AG04450 (cell line): Measurements from ENCODE around the gene RALBP1. TPM values are rescaled to one million over a fixed set of nuclear protein-coding genes. Genes with fewer than 3 reads are reported as not detected.
"Not testable (repeated sequence)": the region's sequence is repeated elsewhere in the genome, so short reads cannot be mapped to it uniquely, and the experiment has no call there.

ENCODE experiments used
- CTCF ChIA-PET: fragments of 300-600, 350-600 bp; formaldehyde crosslinking; extraction: SDS; loops from one replicate; lab custom pipeline; 2022; ENCODE audit warnings: antibody characterized with exemption, inconsistent platforms; lab: Charles Lee
- POLR2A ChIA-PET: fragments of 350-600 bp; formaldehyde crosslinking; extraction: SDS; loops from one replicate; lab custom pipeline; 2021; ENCODE audit warnings: antibody characterized with exemption, inconsistent platforms; lab: Yijun Ruan, JAX
- DNase-seq: peaks from one replicate; pipeline ENCODE4 v3.0.0-alpha.2; 2011; ENCODE audit warnings: low read depth, low spot score
- H3K27ac ChIP-seq: one replicate; pipeline ENCODE4 v1.5.1; 2012; ENCODE audit warnings: low read depth, low read length, control low read depth
- H3K27me3 ChIP-seq: one replicate; pipeline ENCODE4 v1.6.0; 2012; ENCODE audit warnings: low read length; ENCODE audit not compliant: control insufficient read depth, insufficient read depth
- H3K4me3 ChIP-seq: 2 replicates; pipeline ENCODE4 v1.5.1; 2011; ENCODE audit warnings: mild to moderate bottlenecking, low read depth, low read length, control low read depth
- H3K9me3 ChIP-seq: 2 replicates; pipeline ENCODE4 v1.5.1; 2012; ENCODE audit warnings: low read length; ENCODE audit not compliant: control insufficient read depth, insufficient read depth
- CTCF ChIP-seq: IDR thresholded peaks from 2 replicates; pipeline ENCODE4 v1.5.1; 2011; ENCODE audit warnings: low read depth, low read length, control low read depth, inconsistent platforms
- polyA plus RNA-seq: library from polyadenylated mRNA; depleted of rRNA; stranded (reverse); fragments of >200 nt; gene quantifications from 2 replicates; pipeline ENCODE4 v1.2.3, GENCODE V29; 2011

The RALBP1 gene
- polyA plus RNA-seq, 1 experiment, result 59.8 TPM

DNA sequence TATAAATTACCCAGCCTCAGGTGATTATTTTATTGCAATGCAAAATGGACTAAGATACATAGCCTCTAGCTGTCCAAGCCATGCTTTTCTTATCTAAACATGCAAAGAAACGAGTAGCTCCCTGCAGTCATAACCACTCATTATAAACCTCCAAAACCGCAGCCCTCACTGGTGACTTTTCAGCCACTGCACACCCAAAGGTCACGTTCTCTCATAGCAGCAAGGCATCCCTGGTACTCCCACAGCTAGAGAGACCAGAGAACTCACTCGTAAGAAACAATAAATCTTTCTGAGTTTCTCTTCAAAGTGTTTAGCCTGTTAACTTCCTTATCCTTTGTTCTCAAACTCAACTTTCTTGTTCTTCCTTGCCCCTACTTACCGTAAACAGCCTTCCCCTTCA, 28.5 kb upstream of the RALBP1 start:
- no peak for TF ChIP-seq CTCF
- Histone ChIP-seq H3K4me3 (no peak overlapping the region), H3K27ac (no peak overlapping the region), H3K27me3 (no peaks in the 10 kb centered on the region), H3K9me3 (peaks cover 19% of the 10 kb centered on the region)
- ChIA-PET POLR2A (no interaction called here), CTCF (no interaction called here)
- DNase-seq, result no peak

GRCh38 chr18:9447334-9447733, 28.0 kb upstream of the RALBP1 start:
- no peaks in the 10 kb centered on the region for H3K27me3 ChIP-seq
- H3K27ac ChIP-seq, result no peak overlapping the region
- no peak for TF ChIP-seq CTCF
- DNase-seq, result no peak
- ChIA-PET POLR2A (no interaction called here), CTCF (no interaction called here)
- no peak overlapping the region for H3K4me3 ChIP-seq
- peaks cover 19% of the 10 kb centered on the region for H3K9me3 ChIP-seq

- no peak for TF ChIP-seq CTCF
- no peak overlapping the region for H3K4me3 ChIP-seq
- DNase-seq, result no peak
Measured at GRCh38 chr18:9449600-9450414, 25.5 kb upstream of the RALBP1 start.

DNA sequence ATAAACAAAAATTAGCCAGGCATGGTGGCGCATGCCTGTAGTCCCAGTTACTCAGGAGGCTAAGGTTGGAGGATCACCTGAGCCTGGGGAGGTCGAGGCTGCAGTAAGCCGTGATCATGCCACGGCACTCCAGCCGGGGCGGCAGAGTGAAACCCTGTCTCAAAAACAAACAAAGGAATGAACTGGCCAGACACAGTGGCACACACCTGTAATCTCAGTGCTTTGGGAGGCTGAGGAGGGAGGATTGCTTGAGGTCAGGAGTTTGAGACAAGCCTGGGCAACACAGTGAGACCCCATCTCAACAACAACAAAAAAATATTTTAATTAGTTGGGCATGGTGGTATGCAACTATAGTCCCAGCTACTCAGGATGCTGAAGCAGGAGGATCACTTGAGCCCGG, 24.4 kb upstream of the RALBP1 start:
- H3K4me3 ChIP-seq, H3K27ac ChIP-seq, POLR2A ChIA-PET, CTCF ChIA-PET, DNase-seq, H3K27me3 ChIP-seq: not testable (repeated sequence)
- peaks cover 22% of the 10 kb centered on the region for H3K9me3 ChIP-seq

More at GRCh38 chr18:9449600-9450414, 25.5 kb upstream of the RALBP1 start:
- no peaks in the 10 kb centered on the region for H3K27me3 ChIP-seq
- peaks cover 19% of the 10 kb centered on the region for H3K9me3 ChIP-seq
- H3K27ac ChIP-seq, result no peak overlapping the region
- CTCF ChIA-PET, result no interaction called here
- POLR2A ChIA-PET, result no interaction called here

DNA sequence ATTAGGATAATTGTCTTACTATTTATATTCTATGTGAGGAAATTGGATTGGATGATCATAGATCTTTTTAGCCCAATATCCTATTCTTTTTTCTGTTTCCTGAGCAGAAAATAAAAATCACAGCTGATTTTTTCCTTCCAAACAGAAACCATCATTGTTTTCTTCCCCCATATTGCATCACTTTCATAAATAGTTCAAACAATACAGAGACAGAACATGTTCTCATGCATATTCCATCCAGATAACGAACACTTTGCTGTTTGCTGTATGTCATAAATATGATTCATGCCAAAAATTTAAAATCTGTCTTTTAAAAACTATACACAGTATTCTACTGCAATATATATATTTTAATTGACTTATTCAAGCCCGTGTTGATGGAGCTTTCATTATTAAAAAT, 22.0 kb upstream of the RALBP1 start:
- CTCF ChIA-PET, result no interaction called here
- TF ChIP-seq CTCF, result no peak

More for the DNA sequence above, 22.0 kb upstream of the RALBP1 start:
- Histone ChIP-seq H3K27me3 (no peaks in the 10 kb centered on the region), H3K4me3 (no peak overlapping the region), H3K27ac (no peak overlapping the region), H3K9me3 (peaks cover 5% of the 10 kb centered on the region)
- POLR2A ChIA-PET, result no interaction called here
- no peak for DNase-seq
